Measurements from ENCODE around the gene GOLGA8M.
"Not testable (repeated sequence)": the region's sequence is repeated elsewhere in the genome, so short reads cannot be mapped to it uniquely, and the experiment has no call there.

GRCh38 chr15:28694006-28694751 lies 18.0 kb downstream of the GOLGA8M start:
- not testable (repeated sequence) for TF ChIP-seq CTCF (optimal IDR thresholded peaks at IDR 0.05 in 1 of 3, IDR thresholded peaks at IDR 0.05 in 1 of 3, conservative IDR thresholded peaks at IDR 0.05 in 1 of 3; ENCODE audit: extremely low read depth in 1 of 3, insufficient read depth in 2 of 3, low read length in 3 of 3); EZH2 (IDR thresholded peaks at IDR 0.05; ENCODE audit: low read length)
